HEK293 (cell line): ENCODE data around the gene CRYBA2.

Experiments used
- CTCF ChIA-PET: fragments of 350-600 bp; formaldehyde crosslinking; extraction: SDS; loops from one replicate; lab custom pipeline; 2021; ENCODE audit warnings: antibody characterized with exemption; lab: Yijun Ruan, JAX
- POLR2A ChIA-PET: fragments of 300-600 bp; formaldehyde crosslinking; extraction: SDS; loops from one replicate; lab custom pipeline; 2020; ENCODE audit warnings: antibody characterized with exemption, inconsistent platforms; lab: Yijun Ruan, JAX
- H3K27ac ChIP-seq: fragments of 200-500 bp; sonication (Bioruptor generic); 2 replicates; pipeline ENCODE4 v1.5.1; 2014; ENCODE audit warnings: low read depth, low read length, control low read depth, inconsistent platforms; ENCODE audit errors: extremely low read depth
- H3K36me3 ChIP-seq, 2 experiments: fragments of 200-500 bp in 1 of 2; sonication (Bioruptor generic) in 1 of 2; 1 replicate in 1 of 2; 2 replicates in 1 of 2; pipeline ENCODE4 v1.5.1; 2014 to 2017; ENCODE audit warnings: inconsistent platforms in 2 of 2, low read length in 2 of 2; ENCODE audit not compliant: control insufficient read depth in 2 of 2, insufficient read depth in 1 of 2
- H3K4me1 ChIP-seq: fragments of 200-500 bp; sonication (Bioruptor generic); 2 replicates; pipeline ENCODE4 v1.5.1; 2014; ENCODE audit warnings: mild to moderate bottlenecking, low read length, inconsistent platforms; ENCODE audit not compliant: control insufficient read depth, insufficient read depth
- H3K4me3 ChIP-seq: 2 replicates; pipeline ENCODE4 v1.5.1; 2011; ENCODE audit warnings: low read depth, mild to moderate bottlenecking, control low read depth, low read length, moderate library complexity
- H3K9me3 ChIP-seq: fragments of 200-500 bp; sonication (Bioruptor generic); 2 replicates; pipeline ENCODE4 v1.5.1; 2014; ENCODE audit warnings: low read depth, low read length, inconsistent platforms; ENCODE audit not compliant: control insufficient read depth, insufficient read depth
- GLI4 ChIP-seq: fragments of 450-650 bp; formaldehyde crosslinking; IDR thresholded peaks from 2 replicates; pipeline ENCODE4 v1.5.1; 2016; ENCODE audit warnings: missing biosample characterization, missing genetic modification characterization
- HOXA7 ChIP-seq: sonication (generic); formaldehyde crosslinking; IDR thresholded peaks from 2 replicates; pipeline ENCODE4 v1.8.1; 2022; ENCODE audit warnings: missing genetic modification reagents, borderline replicate concordance
- HOXD13 ChIP-seq: sonication (generic); formaldehyde crosslinking; IDR thresholded peaks from 2 replicates; pipeline ENCODE4 v1.8.0; 2022; ENCODE audit warnings: missing genetic modification reagents, borderline replicate concordance
- KLF7 ChIP-seq: fragments of 450-650 bp; formaldehyde crosslinking; IDR thresholded peaks from 2 replicates; pipeline ENCODE4 v1.5.1; 2016; ENCODE audit warnings: missing biosample characterization, missing genetic modification characterization, borderline replicate concordance
- KLF8 ChIP-seq: fragments of 450-650 bp; formaldehyde crosslinking; IDR thresholded peaks from 2 replicates; pipeline ENCODE4 v1.5.1; 2016; ENCODE audit warnings: missing biosample characterization, missing genetic modification characterization
- MZF1 ChIP-seq: fragments of 450-650 bp; formaldehyde crosslinking; IDR thresholded peaks from 2 replicates; pipeline ENCODE4 v1.5.1; 2017; ENCODE audit warnings: missing biosample characterization, missing genetic modification characterization, borderline replicate concordance
- SALL2 ChIP-seq: fragments of 450-650 bp; formaldehyde crosslinking; IDR thresholded peaks from 2 replicates; pipeline ENCODE4 v1.5.0; 2017; ENCODE audit warnings: missing biosample characterization, mild to moderate bottlenecking, missing genetic modification characterization, borderline replicate concordance
- SP3 ChIP-seq: fragments of 450-650 bp; formaldehyde crosslinking; IDR thresholded peaks from 2 replicates; pipeline ENCODE4 v1.5.1; 2016; ENCODE audit warnings: missing biosample characterization, missing genetic modification characterization
- TRIM28 ChIP-seq: IDR thresholded peaks from 2 replicates; pipeline ENCODE4 v1.6.1; 2011; ENCODE audit warnings: low read length, control low read depth, borderline replicate concordance
- ZBTB7A ChIP-seq: fragments of 450-650 bp; formaldehyde crosslinking; IDR thresholded peaks from 2 replicates; pipeline ENCODE4 v1.5.1; 2016; ENCODE audit warnings: low read depth, missing biosample characterization, missing genetic modification characterization
- ZNF121 ChIP-seq: fragments of 450-650 bp; formaldehyde crosslinking; IDR thresholded peaks from 2 replicates; pipeline ENCODE4 v1.5.1; 2016; ENCODE audit warnings: missing biosample characterization, missing genetic modification characterization
- ZNF133 ChIP-seq: fragments of 450-650 bp; formaldehyde crosslinking; IDR thresholded peaks from 2 replicates; pipeline ENCODE4 v1.5.1; 2016; ENCODE audit warnings: missing biosample characterization, missing genetic modification characterization
- ZNF140 ChIP-seq: fragments of 450-650 bp; formaldehyde crosslinking; IDR thresholded peaks from 2 replicates; pipeline ENCODE4 v1.5.1; 2016; ENCODE audit warnings: missing biosample characterization, missing genetic modification characterization
- ZNF174 ChIP-seq: fragments of 450-650 bp; formaldehyde crosslinking; IDR thresholded peaks from 2 replicates; pipeline ENCODE4 v1.5.0; 2017; ENCODE audit warnings: missing biosample characterization, mild to moderate bottlenecking, missing genetic modification characterization
- ZNF24 ChIP-seq: fragments of 450-650 bp; formaldehyde crosslinking; IDR thresholded peaks from 2 replicates; pipeline ENCODE4 v1.5.1; 2016; ENCODE audit warnings: missing biosample characterization, missing genetic modification characterization
- ZNF335 ChIP-seq: fragments of 450-650 bp; formaldehyde crosslinking; conservative IDR thresholded peaks from 2 replicates; pipeline ENCODE4 v1.5.1; 2016; ENCODE audit warnings: missing biosample characterization, missing genetic modification characterization
- ZNF366 ChIP-seq: fragments of 450-650 bp; formaldehyde crosslinking; conservative IDR thresholded peaks from 2 replicates; pipeline ENCODE4 v1.5.1; 2016; ENCODE audit warnings: missing biosample characterization, missing genetic modification characterization
- ZNF501 ChIP-seq: fragments of 450-650 bp; formaldehyde crosslinking; IDR thresholded peaks from 2 replicates; pipeline ENCODE4 v1.5.1; 2016; ENCODE audit warnings: missing biosample characterization, missing genetic modification characterization
- ZNF549 ChIP-seq: fragments of 450-650 bp; IDR thresholded peaks from 2 replicates; pipeline ENCODE4 v1.5.1; 2018; ENCODE audit warnings: missing biosample characterization, missing genetic modification characterization, mild to moderate bottlenecking, inconsistent platforms, moderate library complexity
- ZNF600 ChIP-seq: fragments of 450-650 bp; formaldehyde crosslinking; IDR thresholded peaks from 2 replicates; pipeline ENCODE4 v1.5.1; 2016; ENCODE audit warnings: missing biosample characterization, missing genetic modification characterization
- ZNF658 ChIP-seq: fragments of 450-650 bp; formaldehyde crosslinking; IDR thresholded peaks from 2 replicates; pipeline ENCODE4; 2016; ENCODE audit warnings: missing biosample characterization, missing genetic modification characterization
- ZNF707 ChIP-seq: fragments of 450-650 bp; formaldehyde crosslinking; IDR thresholded peaks from 2 replicates; pipeline ENCODE4 v1.5.1; 2016; ENCODE audit warnings: missing biosample characterization, missing genetic modification characterization
- ZNF747 ChIP-seq: fragments of 450-650 bp; formaldehyde crosslinking; IDR thresholded peaks from 2 replicates; pipeline ENCODE4 v1.5.1; 2016; ENCODE audit warnings: missing biosample characterization, missing genetic modification characterization
- ZNF76 ChIP-seq: fragments of 450-650 bp; formaldehyde crosslinking; IDR thresholded peaks from 2 replicates; pipeline ENCODE4; 2016; ENCODE audit warnings: low read depth, missing biosample characterization, missing genetic modification characterization, borderline replicate concordance
- ZNF843 ChIP-seq: fragments of 450-650 bp; formaldehyde crosslinking; IDR thresholded peaks from 2 replicates; pipeline ENCODE4 v1.5.1; 2016; ENCODE audit warnings: missing biosample characterization, missing genetic modification characterization
- ZSCAN30 ChIP-seq: fragments of 450-650 bp; IDR thresholded peaks from 2 replicates; pipeline ENCODE4 v1.5.1; 2018; ENCODE audit warnings: missing biosample characterization, mild to moderate bottlenecking, missing genetic modification characterization, moderate library complexity
- TF ChIP-seq, protein P1 (sequence below): fragments of 450-650 bp; formaldehyde crosslinking; IDR thresholded peaks from 2 replicates; pipeline ENCODE4 v1.5.1; 2016; ENCODE audit warnings: missing biosample characterization, missing genetic modification characterization, borderline replicate concordance
- TF ChIP-seq, protein P2 (sequence below): fragments of 450-650 bp; formaldehyde crosslinking; IDR thresholded peaks from 2 replicates; pipeline ENCODE4 v1.5.1; 2016; ENCODE audit warnings: missing biosample characterization, missing genetic modification characterization

CRYBA2 gene

DNA sequence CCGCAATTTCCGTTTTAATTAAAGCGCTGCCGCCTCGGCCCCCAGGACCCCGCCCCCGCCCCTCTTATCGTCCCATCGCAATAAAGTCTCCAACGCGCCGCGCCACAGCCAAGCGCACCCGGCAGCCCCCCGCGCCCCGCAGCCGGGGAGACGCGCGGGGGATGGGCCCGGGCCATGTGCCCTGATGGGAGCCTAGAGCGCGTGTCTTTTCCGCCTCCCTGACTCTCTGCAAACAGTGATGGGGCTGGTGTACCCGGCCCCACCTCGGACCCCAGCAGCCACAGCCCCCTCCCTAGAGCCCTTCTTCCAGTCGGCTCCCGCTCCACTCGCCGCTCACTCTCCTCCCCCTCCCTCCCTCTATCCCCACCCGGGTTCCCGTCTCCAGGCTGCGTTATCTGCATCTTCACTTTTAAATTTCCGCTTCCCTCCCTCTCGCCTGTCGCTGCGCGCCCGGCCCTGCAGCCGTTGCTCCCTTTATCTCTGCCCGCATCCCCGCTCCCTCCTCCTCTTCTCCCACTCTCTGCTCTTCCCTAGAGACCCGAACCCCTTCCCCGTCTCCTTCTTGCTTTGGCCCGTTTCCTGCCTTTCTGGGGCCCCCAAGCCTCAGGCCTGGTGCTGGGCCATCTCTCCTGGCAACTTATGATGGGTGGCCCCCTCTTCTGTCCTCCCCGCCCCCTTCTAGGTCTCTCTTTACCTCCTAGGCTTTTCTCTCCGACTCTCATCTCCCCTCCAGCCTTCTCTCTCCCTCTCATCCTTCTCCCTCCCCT, 7.7 kb downstream of the CRYBA2 start (continued):
- no peak for TF ChIP-seq ZNF549 (tag by site-specific recombination)
- no peak for TF ChIP-seq ZSCAN30 (tag by site-specific recombination)
- TF ChIP-seq SP3 (tag by site-specific recombination), result no peak
- TF ChIP-seq KLF8 (tag by site-specific recombination), result no peak
- no peak for TF ChIP-seq HOXD13 (CRISPR knock-in tag)
- TF ChIP-seq ZNF843 (tag by site-specific recombination), result no peak

DNA sequence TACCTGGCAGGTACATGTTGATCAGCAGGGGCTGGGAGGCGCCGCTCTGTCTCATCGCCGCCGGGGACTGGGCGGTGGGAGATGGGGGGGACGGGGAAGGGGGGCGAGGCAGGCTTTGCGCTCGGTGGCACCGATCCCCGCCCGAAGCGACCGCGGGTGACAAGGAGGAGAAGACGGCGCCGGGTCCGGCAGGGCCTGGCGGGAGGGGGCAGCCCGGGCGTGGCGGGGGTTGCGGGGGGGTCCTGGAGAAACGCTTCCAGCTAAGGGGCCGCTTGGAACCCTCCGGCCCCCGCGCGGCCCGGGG, 8.2 kb downstream of the CRYBA2 start, which contains the start of gene FEV:
FEV (minus strand) TSS at position 164 of the 304 bp plus-strand sequence; CDS start at position 55, 109 bp downstream.
- CTCF ChIA-PET, result interaction anchor here (0.6 kb wide), 1 partner anchor 19 kb away, joined by 3 read pairs; no protein-coding TSS in a partner anchor

DNA sequence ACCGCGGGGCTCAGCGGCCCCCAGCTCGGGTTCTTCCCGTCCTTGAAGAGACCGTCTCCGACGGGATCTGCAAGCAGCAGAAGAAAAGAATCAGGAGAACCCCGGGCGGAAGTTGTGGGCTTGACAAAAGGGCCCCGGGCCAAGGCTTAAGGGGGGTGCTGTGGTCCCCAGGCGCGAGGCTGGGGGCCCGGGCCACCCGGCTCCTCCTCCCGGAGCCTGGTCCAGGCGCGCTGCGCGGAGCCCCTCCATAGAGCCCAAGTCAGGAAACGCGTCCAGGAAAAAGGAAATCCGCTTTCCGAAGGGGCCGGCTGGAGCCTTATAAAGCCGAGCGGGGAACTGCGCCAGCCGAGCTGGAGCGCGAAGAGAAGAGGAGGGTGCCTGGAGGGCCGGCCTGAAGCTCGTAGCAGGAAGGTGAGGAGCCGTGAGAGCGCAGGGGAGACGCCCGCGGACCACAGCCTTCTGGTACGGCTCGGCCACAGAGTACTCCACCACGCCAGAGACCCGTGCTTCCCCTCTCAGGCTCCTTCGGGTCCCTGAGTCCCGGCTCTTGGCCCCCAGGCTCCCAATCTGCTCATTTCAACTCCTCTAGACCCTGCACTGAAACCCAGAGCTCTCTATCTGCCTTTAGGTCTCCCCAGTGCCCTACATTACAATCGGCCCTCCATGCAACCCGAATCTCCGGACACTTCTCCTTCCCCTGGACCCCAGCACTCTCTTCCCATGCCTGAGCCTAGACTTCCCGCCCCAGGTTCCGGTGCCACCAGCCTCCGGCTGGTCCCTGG, 8.8 kb downstream of the CRYBA2 start:
- peaks cover 2% of the 10 kb centered on the region; the same call in 1 of the 2 replicates for H3K4me1 ChIP-seq
- H3K4me3 ChIP-seq, result no peak overlapping the region
- CTCF ChIA-PET, result interaction anchor here (0.6 kb wide), 1 partner anchor 19 kb away, joined by 3 read pairs; no protein-coding TSS in a partner anchor
- no peak for TF ChIP-seq ZNF707 (tag by site-specific recombination)
- TF ChIP-seq ZNF501 (tag by site-specific recombination), result no peak
- TF ChIP-seq SALL2, result no peak
- TF ChIP-seq ZNF24, result no peak
- TF ChIP-seq HOXA7 (CRISPR knock-in tag), result no peak
- TF ChIP-seq ZBTB7A, result no peak
- no peak for TF ChIP-seq ZNF600 (tag by site-specific recombination)
- TF ChIP-seq ZNF174, result no peak
- TF ChIP-seq GLI4, result no peak
- H3K9me3 ChIP-seq, result no peaks in the 10 kb centered on the region
- POLR2A ChIA-PET, result interaction anchor here (0.8 kb wide), 1 partner anchor 21 kb away, joined by 3 read pairs; no protein-coding TSS in a partner anchor
- H3K36me3 ChIP-seq, result no peaks in the 10 kb centered on the region
- no peak overlapping the region for H3K27ac ChIP-seq

More for the DNA sequence above, 8.2 kb downstream of the CRYBA2 start, which contains the start of gene FEV:
- Histone ChIP-seq H3K4me1 (no peaks in the 10 kb centered on the region; the same call in 1 of the 2 replicates), H3K27ac (no peak within 1 kb of the TSS), H3K36me3 (no peaks in the 10 kb centered on the region), H3K4me3 (no peak within 1 kb of the TSS), H3K9me3 (no peaks in the 10 kb centered on the region)
- peak; percentile 41; the same call in 1 of the 2 replicates for TF ChIP-seq ZNF335 (tag by site-specific recombination)
- TF ChIP-seq ZNF366 (tag by site-specific recombination), result no peak
- POLR2A ChIA-PET, result no interaction called here

DNA sequence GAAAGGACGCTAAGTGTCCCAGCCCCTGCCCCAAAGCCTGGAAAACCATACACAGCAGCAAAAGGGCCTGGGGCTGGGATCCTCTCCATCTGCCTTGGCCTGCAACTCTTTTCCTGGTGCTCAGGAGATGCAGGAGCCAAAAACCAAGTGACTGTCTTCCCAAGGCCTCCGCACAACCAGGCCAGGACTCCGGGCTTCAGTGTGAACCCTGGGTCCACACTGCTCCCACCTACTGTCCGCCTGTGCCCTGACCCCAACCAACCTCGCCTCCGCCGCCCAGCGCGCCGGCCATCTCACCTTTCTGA, 9.3 kb downstream of the CRYBA2 start:
- no peaks in the 10 kb centered on the region for H3K9me3 ChIP-seq
- H3K4me3 ChIP-seq, result no peak overlapping the region
- peaks cover 2% of the 10 kb centered on the region; the same call in 1 of the 2 replicates for H3K4me1 ChIP-seq
- no peaks in the 10 kb centered on the region for H3K36me3 ChIP-seq
- ChIA-PET POLR2A (interaction anchor here (0.8 kb wide), 1 partner anchor 21 kb away, joined by 3 read pairs; no protein-coding TSS in a partner anchor), CTCF (interaction anchor here (0.9 to 4.2 kb wide), 4 partner anchors 18 to 135 kb away, joined by 4 to 31 read pairs (median 5); no protein-coding TSS in a partner anchor)
- H3K27ac ChIP-seq, result no peak overlapping the region
- TF ChIP-seq ZNF140 (tag by site-specific recombination) (no peak), MZF1 (tag by site-specific recombination) (no peak), TRIM28 (no peak), ZNF747 (tag by site-specific recombination) (no peak), ZNF658 (tag by site-specific recombination) (no peak), ZNF76 (tag by site-specific recombination) (no peak), ZNF121 (tag by site-specific recombination) (no peak), ZNF133 (tag by site-specific recombination) (no peak), KLF7 (no peak)
- TF ChIP-seq, protein P1, sequence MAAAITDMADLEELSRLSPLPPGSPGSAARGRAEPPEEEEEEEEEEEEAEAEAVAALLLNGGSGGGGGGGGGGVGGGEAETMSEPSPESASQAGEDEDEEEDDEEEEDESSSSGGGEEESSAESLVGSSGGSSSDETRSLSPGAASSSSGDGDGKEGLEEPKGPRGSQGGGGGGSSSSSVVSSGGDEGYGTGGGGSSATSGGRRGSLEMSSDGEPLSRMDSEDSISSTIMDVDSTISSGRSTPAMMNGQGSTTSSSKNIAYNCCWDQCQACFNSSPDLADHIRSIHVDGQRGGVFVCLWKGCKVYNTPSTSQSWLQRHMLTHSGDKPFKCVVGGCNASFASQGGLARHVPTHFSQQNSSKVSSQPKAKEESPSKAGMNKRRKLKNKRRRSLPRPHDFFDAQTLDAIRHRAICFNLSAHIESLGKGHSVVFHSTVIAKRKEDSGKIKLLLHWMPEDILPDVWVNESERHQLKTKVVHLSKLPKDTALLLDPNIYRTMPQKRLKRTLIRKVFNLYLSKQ (tag by site-specific recombination), result no peak
- TF ChIP-seq, protein P2, sequence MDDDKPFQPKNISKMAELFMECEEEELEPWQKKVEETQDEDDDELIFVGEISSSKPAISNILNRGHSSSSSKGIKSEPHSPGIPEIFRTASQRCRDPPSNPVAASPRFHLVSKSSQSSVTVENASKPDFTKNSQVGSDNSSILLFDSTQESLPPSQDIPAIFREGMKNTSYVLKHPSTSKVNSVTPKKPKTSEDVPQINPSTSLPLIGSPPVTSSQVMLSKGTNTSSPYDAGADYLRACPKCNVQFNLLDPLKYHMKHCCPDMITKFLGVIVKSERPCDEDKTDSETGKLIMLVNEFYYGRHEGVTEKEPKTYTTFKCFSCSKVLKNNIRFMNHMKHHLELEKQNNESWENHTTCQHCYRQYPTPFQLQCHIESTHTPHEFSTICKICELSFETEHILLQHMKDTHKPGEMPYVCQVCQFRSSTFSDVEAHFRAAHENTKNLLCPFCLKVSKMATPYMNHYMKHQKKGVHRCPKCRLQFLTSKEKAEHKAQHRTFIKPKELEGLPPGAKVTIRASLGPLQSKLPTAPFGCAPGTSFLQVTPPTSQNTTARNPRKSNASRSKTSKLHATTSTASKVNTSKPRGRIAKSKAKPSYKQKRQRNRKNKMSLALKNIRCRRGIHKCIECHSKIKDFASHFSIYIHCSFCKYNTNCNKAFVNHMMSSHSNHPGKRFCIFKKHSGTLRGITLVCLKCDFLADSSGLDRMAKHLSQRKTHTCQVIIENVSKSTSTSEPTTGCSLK, result no peak
